GM18502 (cell line): ENCODE data around the gene SHE.
"Not testable (repeated sequence)": the region's sequence is repeated elsewhere in the genome, so short reads cannot be mapped to it uniquely, and the experiment has no call there.

Source experiments
- ATAC-seq: cut with Tn5 transposase; IDR thresholded peaks from one replicate; pipeline ENCODE4 v1.9.1; 2021; ENCODE audit warnings: mild to moderate bottlenecking; ENCODE audit not compliant: unreplicated experiment, poor library complexity

SHE gene

DNA sequence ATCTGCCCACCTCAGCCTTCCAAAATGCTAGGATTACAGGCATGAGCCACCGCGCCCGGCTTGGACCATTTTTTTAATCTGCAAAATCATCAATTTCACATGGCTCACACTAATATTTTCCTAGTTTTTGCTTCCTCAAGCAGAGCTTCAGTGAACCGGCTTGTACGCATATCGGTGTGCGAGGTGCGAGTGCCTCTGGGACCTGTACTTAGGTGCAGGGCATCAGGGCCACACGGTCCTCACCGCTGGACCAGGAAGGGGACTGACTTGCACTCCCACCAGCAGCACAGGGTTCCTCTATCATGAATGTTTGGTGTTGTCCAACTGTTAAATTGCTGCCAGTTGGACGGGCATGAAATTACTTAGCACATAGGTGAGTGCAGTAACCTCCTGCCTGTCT lies 15.4 kb upstream of the SHE start:
- ATAC-seq = no peak

DNA sequence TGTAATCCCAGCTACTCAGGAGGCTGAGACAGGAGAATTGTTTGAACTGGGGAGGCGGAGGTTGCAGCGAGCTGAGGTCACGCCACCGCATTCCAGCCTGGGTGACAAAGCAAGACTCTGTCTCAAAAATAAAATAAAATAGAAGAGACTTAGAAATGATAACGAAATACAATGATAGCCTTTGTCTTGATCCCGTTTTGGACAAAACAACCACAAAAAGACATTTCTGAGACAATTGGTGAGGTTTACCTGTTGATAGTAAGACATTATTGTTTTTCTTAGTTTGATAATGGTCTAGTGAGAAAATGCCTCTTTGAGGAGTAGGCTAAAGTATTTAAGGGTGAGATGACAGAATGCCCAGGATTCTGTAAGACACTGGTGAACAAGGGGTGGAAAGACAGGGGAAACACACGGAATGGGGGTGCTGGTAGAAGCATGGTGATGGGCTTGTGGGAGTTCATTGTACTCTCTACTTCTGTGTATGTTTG lies 11.9 kb upstream of the SHE start:
- ATAC-seq = no peak

DNA sequence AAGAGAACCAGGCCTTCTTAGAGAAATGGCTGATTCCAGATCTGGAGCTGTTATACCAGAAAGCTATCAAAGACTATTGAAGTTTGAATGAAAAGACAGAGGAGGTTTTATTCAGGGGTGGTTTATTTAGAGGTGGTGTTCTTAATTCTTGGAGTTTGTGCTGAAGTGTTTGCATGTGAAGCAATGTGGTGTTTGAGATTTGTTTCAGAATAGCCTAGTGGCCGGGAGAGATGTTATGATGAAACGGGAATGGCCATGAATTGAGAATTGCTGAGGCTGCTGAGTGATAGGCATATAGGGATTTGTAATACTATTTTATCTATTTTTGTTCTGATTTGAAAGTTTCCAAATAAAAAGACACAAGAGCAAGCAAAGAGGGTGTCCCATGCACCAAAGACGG lies 10.5 kb upstream of the SHE start:
- no peak for ATAC-seq

DNA sequence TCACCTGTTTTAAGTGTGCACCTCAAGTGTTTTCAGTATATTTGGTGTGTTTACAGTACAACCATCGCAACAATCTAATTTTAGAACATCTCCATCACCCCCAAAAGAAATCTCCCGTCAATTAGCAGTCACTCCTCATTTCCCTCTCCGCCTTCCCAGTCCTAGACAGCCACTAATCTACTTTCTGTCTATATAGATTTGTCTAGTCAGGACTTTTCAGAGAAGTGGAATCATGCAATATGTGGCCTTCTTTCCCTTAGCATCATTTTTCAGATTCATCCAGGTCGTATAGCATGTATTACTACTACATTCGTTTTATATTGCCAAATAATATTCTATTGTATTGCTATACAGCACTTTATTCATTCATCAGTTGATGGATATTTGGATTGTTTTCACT lies 1.7 kb upstream of the SHE start:
- ATAC-seq = no peak

DNA sequence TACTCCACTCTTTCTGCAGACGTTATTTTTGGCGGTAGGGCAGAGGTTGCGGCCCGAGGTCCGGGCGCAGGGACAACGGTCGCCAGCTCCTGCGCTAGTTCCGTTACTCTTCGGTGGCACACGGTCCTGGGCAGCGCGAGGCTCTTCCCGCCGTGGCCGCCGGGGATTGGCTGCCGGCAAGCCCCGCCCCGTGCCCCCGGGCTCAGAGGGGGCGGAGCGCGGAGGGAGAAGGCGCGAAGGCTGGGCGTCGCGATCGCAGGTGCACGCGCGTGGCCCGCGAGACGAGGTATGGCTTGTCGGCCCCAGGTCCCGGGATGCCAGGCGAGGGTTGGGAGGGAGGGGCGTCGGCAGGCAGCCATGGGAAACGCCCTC lies 518 bp upstream of the SHE start:
- no peak for ATAC-seq

DNA sequence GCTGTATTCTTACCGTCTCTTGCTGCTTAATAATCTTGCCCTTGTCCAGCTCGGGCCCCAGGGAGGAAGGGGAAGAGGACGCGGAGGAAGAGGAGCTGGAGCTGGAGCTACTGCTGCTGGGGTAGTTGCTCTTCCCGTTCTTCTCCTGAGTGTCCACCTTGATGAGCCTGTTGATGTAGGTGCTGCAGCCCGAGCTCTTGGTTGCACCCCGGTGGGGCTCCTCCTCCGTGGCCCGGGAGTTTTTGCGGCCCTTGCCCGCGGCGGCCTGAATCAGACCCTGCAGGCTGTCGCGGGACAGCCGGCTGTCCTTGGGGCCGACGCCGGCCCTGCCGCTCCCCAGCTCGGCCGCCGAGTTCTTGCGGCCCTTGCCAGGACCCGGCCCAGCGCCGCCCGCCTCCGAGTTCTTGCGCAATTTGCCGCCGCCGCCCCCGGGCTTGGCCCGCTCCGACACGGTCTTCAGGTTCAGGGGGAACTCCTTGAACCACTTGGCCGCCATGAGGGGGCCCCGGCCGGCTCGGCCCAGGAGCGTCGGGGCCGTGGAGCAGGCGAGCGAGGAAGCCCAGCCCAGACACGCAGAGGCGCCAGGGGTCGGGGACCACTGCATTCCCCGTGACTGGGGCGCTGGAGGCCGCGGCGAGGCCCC lies 668 bp downstream of the SHE start:
- ATAC-seq = no peak

DNA sequence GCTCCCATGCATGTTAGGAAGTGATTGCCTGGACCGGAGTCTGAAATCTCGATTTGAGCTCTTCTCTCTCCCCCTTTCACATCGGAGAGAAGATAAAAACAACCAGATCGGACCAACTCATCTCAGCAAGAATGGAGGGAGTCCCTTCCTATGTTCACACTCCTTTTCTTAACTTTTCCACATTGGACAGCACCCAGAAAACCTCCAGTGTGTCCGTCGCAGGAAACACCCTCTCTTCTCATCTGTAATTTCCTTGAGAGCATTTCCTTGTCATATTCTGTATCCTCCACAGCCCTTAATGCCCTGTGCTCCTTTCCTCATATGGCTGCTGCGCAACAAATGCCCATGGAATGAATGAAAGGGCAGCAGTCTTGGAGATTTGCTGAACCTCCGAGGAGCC lies 1.7 kb downstream of the SHE start:
- no peak for ATAC-seq

DNA sequence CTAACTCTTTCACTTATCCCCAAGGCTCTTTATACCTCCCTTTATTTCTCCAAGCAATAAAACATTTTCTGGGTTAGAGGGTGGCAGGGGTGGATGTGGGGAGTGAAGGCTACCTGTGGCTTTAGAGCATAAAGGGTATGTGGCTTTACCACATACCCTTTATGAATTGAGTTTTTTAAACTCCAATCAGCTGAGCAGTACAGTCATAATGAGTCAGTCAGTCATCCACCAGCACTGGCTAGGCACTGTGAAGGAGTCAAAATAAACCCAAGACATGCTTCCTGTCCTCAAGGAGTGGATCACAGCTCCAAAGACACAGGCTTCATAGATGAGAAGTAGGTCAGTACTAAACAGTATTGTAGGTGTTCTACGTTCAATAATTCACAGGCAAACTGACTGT lies 2.8 kb downstream of the SHE start:
- no peak for ATAC-seq

DNA sequence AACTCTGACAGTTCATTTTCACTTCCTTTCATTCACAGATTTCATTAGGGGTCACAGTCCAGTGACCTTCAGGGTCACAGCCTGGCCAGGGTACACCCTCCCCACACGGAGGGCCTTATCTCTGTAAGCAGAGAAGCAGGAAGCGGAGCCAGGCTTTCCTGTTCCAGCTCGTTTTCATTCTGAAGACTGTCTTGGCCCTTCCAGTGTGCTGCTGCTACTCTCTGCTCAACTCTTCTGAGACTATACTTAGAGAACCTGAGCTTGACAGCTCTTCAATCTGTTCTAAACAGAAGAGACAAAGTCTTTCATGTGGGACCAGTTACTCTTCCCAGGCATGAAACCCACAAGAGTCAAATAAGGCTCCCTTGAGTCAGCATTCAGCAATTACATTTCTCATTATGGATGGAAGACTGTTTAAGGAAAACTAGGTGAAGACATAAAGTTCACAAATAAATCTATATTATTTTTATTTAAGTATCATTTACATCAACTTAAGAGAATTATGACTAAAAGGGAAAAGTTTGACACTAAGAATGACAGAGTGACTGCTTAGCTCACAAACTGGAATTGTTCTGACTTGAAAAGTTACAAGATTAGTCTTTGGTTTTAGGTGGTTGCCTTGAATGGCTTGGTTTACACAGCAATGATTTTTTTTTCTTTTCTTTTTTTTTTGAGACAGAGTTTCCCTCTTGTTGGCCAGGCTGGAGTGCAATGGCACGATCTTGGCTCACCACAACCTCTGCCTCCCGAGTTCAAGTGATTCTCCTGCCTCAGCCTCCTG lies 5.0 kb downstream of the SHE start:
- ATAC-seq = no peak

DNA sequence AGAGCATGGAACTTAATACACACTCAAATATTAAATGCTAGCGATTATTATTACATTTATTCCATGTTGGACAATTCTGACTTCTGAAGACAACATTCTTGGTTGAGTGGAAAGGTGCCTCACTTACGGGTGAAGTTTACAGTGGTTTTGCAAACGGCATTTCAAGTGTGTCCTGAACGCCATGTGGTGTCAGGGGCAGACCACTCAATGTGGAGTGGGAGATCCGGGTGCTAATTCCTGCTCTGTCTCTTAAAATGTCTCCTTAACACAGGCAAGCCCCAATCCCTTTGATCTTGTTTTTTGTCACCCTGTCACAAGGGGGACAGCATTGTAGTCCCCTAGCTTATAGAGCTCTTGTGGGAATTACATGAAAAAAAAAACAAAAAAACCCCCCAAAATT lies 5.8 kb downstream of the SHE start:
- ATAC-seq = no peak

DNA sequence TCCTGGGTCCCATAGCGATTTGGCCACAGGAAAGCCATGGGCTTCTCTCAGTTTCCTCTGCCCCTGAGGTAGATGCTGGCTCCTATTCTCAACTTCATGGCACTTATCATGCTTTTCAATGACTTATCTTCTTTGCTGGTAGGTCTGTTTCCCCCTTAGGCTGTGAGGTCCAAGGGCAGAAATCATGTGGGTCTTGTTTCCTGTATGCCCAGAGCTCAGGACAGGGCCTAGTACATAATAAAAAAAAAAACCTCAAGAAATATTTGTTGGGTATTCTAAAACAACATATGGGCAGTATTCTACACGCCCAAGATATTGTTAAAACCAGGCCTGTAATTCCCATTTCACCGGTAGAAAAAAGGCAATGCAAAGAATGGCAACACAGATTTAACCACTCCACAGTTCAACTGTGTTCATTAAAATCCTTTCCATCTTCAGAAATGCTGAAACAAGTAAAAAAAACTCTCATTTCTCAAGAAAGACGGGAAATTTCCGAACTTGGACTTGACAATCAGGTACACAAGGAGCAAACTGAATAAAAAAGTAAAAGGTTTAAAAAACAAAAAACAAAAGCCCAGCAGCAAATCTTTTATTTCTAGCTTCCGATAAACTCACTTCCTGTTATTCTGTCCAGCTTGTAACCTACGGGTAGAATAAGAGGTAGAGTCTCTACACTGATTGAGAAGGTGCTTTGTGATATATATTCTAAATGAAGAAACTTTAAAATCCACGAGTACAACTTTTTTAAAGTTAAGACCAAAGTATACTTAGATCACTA lies 6.5 kb downstream of the SHE start:
- ATAC-seq = no peak

DNA sequence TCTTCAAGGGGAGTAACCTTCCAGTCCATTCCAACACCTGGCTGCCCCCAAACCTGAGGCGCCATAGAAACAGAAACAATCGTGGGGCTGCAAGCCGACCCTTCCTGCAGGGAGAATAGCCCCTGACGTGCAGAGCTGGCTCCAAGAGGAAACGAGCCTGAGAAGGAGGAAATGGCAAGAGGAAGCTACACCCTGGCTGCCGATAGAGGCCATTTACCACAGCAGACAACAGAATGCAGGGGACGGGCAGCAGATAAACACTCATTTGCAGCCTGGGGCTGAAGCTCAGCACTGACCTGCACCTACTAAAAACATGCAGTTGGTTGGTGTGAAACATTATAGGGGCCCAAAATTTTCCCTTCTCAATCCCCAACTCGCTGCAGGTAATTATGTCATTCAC lies 8.9 kb downstream of the SHE start:
- no peak for ATAC-seq

DNA sequence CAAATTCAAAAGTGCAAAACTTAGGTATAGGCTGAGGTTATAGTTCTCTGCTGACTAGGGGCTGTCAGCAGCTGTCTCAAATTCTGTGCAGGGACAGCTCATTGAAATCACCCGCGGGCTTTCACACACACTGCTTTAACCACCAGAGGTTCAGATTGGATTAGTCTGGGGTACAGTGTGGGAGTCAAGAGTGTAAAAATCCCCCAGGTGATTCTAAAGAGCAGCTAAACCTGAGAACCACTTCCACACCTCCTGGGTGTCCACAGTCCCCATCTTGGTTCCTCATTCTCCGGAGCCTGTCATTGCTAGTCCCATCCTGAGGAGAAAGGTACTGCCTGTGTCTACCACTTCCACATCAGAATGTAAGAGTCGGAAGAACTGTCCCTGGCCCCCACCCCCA lies 10.1 kb downstream of the SHE start:
- ATAC-seq = peak; percentile 39

DNA sequence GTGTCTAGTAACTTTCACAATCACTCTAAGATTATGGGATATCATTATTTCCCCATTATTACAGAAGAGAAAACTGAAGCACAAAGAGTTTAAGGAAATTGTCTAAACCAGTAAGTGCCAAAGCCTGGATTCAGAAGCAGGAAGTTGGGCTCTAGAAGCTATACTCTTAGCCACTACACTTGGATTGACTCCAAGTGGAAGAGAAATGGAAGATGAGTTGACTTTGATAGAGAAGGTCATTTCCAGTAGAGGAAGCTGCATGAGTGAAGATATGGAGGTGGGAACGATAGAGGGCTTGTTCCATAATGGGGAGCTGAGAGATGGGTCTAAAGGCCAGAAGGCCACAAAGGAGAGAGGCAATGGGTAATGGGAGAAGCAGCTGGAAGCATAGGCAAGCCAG lies 11.9 kb downstream of the SHE start:
- no peak for ATAC-seq

DNA sequence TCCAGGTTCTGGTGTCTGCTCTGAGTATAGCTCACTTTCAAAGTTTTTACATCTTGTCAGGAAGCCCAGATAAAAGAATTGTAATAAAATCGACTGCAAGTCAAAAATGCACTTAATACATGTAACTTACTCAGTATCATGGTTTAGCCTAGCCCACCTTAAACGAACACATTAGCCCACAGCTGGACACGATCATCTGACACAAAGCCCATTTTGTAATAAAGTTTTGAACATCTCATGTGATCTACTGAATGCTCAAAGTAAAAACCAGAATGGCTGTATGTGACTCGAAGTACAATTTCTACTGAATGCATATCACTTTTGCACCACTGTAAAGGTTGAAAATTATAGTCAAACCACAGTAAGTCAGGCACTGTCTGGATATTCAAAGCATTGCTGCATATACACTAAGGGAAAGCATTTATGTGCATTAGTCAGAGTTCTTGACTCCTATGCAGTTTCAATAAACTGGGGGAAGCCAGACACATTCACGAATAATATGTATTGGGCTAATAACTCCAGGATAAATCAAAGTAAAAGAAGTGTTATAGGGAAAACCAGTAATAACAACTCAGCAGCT lies 12.4 kb downstream of the SHE start:
- ATAC-seq = no peak

DNA sequence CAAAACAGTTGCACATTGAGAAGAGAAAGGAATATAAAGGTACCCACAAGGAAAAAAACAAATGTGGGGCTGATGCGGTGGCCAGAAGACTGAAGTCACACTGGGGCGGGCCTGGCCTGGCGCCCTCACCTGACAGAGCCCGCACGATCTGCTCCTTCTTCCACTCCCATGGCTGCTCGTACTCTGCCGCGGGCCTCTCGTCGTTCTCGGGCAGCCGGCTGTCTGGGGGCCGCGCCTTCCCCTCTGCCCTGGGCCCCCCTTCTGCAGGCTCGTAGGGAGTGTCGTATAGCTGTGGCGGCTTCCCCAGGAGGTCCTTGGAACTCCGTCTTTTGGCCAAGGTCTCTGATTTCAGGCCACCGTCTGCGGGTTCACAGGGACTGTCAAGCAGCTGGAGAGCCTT lies 13.3 kb downstream of the SHE start:
- ATAC-seq = no peak

DNA sequence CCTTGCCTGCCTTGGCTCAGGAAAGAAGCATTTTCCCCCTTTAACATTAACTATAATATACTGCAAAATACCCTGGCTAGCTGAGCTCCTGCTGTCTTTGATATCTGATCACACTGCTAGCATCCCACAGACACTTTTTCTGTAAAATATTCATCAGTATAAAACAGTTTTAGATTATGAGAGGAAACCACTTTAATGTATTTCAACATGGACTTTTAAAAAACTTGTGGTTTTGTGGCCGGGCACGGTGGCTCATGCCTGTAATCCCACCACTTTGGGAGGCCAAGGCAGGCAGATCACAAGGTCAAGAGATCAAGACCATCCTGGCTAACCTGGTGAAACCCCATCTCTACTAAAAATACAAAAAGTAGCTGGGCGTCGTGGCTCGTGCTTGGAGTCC lies 15.5 kb downstream of the SHE start:
- ATAC-seq = not testable (repeated sequence)

DNA sequence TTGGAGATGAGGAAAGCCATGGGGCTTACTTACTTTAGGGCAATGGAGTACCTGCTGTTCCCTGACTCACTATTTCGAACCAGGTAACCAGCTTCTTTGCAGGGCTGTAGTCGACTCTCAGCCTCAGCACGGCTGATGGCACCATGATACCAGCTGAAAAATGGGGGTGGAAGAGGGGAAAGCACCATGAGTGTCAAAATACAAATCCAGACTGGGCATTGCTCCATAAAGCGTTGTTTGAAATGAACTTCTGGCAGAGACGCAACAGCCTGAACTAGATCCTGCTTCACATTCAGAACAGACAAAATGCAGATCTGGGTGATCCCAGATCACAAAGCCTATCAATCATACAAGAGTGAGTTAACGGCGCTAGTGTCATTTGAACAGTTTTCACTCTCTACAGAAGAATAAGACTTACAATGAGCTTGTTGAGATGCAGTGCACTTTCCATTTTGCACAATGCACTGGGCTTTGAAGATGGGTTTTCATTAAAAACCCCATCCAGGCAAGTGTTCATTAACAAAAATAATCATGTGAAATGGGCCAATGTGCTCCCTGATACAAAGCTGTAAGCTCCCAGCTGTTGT lies 16.2 kb downstream of the SHE start:
- ATAC-seq = no peak

DNA sequence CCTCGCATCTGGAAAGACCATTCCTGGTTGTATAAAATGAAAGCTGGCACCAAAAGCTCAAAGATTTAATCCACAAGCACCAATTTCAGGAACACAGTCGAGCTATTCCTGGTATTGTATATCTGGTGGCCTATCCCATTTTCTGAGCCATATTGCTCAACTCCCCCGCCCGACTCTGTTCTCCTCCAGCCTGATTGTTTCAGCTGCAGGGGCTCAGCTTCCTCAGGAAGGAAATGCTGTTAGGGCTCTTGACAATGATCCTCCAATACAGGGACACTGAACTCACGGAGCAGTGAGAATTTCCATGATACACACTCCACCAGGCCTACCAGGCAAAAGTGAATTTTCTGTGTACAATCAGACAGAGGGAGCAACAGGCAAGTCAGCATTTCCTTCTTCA lies 17.1 kb downstream of the SHE start:
- ATAC-seq = no peak

DNA sequence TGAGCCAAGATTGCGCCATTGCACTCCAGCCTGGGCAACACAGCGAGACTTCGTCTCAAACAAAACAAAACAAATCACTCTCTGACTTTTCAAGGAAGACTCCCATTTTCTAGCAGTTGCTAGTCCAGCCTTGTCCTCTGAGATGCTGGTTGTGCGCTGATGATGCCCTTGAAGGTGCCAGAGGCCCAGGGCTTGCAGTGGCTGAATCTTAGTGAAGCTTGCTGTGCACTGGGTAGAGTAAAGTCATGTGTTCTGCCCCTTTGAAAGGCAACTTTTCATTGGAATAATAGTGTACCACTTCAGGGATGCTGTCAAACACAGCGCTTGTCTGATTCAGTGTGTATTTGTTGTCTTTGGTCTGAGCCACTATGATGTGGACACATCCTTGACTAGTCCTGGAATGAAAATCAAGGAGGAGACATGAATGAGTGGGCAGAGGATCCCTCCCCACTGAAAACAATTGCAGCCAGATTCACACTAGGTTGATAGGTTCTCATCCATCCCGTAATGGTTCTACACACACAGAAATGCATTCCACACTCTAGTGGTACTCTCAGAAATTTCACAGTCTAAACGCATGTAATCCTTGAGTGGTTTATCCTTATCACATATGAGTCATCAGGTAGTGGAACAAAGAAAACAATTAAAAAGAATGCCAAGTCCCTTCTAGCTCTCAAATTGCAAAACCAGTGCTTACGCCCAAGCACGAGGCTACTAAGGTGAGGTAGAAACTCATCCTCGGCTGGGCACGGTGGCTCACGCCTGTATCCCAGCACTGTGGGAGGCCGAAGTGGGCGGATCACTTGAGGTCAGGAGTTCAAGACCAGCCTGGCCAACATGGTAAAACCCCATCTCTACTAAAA lies 18.0 kb downstream of the SHE start:
- no peak for ATAC-seq
